ENCODE data around the gene EMCN.

EMCN gene

DNA sequence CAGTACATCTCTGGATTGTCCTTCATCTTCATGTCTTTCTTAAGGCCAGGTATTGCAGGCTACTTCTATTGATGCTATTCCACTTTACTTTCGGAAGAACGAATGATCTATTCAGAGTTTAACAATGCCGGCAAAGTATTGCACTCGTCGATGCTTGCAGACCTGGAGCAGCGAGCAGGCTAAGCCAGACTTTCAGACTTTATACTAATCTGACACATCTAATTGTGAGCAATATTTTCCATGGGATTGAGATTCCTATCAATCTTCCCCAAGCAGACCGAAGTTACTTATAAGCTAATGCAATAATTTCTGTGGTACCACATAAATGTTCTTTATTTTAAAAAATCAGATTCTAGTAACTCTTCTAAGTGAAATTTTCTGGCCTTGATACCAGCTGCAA lies 1.6 kb downstream of the EMCN start:
- H3K4me3 ChIP-seq (replicated peaks in 1 of 2; ENCODE audit: low read depth in 2 of 2, low read length in 2 of 2) = no peak overlapping the region
- TF ChIP-seq, protein P1, sequence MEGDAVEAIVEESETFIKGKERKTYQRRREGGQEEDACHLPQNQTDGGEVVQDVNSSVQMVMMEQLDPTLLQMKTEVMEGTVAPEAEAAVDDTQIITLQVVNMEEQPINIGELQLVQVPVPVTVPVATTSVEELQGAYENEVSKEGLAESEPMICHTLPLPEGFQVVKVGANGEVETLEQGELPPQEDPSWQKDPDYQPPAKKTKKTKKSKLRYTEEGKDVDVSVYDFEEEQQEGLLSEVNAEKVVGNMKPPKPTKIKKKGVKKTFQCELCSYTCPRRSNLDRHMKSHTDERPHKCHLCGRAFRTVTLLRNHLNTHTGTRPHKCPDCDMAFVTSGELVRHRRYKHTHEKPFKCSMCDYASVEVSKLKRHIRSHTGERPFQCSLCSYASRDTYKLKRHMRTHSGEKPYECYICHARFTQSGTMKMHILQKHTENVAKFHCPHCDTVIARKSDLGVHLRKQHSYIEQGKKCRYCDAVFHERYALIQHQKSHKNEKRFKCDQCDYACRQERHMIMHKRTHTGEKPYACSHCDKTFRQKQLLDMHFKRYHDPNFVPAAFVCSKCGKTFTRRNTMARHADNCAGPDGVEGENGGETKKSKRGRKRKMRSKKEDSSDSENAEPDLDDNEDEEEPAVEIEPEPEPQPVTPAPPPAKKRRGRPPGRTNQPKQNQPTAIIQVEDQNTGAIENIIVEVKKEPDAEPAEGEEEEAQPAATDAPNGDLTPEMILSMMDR (IDR thresholded peaks at IDR 0.05; ENCODE audit: low read depth, low read length) = no peak
- DNase-seq (ENCODE audit: low read depth in 2 of 2) = no peak

DNA sequence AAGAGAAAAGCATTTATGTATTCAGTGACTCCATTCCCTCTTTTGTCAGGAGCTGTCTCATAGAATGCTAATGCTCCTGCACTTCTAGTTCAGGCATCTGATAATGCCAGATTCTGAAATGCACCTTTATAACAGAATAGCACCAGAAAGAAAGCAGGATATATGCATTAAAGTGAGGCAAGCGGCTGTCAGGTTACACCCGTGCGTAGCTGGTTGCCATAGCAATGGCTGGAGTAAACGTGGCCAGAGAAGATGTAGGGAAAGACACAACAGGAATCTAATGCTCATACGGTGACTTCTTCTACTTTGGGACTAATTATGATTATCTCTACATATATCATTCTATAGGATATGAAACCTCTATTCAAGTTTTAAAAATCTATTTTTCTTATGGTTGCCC lies 5.9 kb downstream of the EMCN start:
- TF ChIP-seq, protein P1 (IDR thresholded peaks at IDR 0.05; ENCODE audit: low read depth, low read length) = no peak
- no peak overlapping the region for H3K4me3 ChIP-seq (replicated peaks in 1 of 2; ENCODE audit: low read depth in 2 of 2, low read length in 2 of 2)
- DNase-seq (ENCODE audit: low read depth in 2 of 2) = no peak

DNA sequence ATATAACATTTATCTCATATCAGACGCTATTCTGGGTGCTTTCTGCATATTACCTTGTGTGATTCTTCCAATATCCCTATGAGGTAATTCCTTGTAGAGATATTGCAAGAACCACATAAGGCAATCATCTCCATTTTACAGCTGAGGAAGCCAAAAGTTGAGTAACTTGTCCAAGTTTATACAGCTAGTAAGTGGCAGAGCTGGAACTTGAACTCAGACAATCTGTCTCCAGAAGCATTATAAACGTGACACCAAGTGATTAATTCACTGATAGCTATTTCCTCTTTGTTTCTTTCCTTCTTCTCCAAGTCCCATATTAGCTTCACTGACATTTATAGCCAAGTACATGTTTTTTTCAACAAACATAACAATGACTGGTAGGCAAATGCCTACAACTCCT lies 7.3 kb downstream of the EMCN start:
- DNase-seq (ENCODE audit: low read depth in 2 of 2) = peak; percentile 8
- no peak overlapping the region for H3K4me3 ChIP-seq (replicated peaks in 1 of 2; ENCODE audit: low read depth in 2 of 2, low read length in 2 of 2)
- TF ChIP-seq, protein P1 (IDR thresholded peaks at IDR 0.05; ENCODE audit: low read depth, low read length) = no peak

DNA sequence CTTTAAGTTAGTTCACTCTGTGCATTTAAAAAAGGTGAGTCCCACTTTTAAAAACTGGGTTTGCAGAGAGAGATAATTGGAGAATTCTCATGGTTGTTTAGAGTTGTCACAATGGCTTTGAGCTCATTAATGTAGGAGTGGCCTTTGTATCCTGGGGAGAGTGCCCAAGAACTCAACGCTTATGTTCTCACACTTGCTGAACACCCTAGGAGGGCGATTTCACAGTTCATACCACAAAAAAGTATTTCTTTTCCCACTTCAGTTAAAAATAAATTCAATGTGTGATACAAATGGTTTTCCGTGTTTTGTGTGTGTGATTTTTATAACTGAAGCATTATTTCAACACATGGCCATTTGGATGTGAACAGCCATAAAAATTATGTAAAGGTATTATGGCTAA lies 8.4 kb downstream of the EMCN start:
- DNase-seq (ENCODE audit: low read depth in 2 of 2) = no peak
- TF ChIP-seq, protein P1 (IDR thresholded peaks at IDR 0.05; ENCODE audit: low read depth, low read length) = no peak
- H3K4me3 ChIP-seq (replicated peaks in 1 of 2; ENCODE audit: low read depth in 2 of 2, low read length in 2 of 2) = no peak overlapping the region

DNA sequence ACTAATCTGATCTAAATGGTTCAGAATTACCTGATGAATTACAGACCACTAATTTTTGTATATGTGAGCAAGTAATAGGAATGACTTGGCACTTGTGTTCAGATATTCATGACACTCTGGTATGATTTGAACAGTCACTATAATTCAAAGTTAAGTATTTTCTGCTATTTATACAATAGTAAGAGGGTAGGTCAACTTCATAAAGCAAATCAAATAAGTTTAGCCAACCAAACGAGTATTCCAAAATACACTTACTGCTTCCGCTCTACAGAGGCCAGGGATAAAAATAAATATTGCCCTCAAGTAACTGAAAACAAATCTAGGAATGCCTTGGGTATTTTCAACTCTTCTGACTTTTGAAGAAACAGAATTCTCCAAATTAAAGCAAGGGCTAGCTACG lies 9.1 kb downstream of the EMCN start:
- no peak overlapping the region for H3K4me3 ChIP-seq (replicated peaks in 1 of 2; ENCODE audit: low read depth in 2 of 2, low read length in 2 of 2)
- DNase-seq (ENCODE audit: low read depth in 2 of 2) = no peak
- TF ChIP-seq, protein P1 (IDR thresholded peaks at IDR 0.05; ENCODE audit: low read depth, low read length) = no peak

DNA sequence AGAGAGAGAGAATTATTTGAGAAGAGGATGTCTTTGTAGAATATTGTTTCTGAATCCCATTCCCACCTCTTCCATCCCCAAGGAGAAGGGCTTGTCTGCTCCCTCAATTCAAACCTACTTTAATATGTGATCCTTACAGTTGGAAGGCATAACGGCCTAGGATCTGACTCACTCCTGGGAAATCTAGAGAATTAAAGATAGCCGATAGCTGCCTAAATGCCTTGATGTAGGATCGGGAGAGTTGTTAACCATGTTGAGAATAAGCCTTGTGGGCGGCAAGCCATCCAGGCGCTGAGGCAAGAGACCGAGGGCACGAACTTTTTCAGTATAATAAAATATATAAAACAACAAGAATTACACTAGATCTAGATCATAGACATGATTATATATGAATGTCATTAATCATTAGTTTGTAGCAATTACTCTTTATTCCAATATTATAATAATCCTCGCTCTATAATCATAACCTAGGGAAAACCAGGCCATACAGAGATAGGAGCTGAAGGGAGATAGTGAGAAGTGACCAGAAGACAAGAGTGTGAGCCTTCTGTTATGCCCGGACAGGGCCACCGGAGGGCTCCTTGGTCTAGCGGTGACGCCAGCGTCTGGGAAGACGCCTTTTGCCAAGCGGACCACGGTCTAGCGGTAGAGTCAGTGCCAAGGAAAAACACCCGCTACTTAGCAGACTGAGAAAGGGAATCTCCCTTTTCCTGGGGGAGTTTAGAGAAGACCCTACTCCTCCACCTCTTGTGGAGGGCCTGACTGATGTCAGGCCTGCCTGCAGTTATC lies 13.5 kb downstream of the EMCN start:
- DNase-seq (ENCODE audit: low read depth in 2 of 2) = no peak
- no peak overlapping the region for H3K4me3 ChIP-seq (replicated peaks in 1 of 2; ENCODE audit: low read depth in 2 of 2, low read length in 2 of 2)
- TF ChIP-seq, protein P1 (IDR thresholded peaks at IDR 0.05; ENCODE audit: low read depth, low read length) = no peak

DNA sequence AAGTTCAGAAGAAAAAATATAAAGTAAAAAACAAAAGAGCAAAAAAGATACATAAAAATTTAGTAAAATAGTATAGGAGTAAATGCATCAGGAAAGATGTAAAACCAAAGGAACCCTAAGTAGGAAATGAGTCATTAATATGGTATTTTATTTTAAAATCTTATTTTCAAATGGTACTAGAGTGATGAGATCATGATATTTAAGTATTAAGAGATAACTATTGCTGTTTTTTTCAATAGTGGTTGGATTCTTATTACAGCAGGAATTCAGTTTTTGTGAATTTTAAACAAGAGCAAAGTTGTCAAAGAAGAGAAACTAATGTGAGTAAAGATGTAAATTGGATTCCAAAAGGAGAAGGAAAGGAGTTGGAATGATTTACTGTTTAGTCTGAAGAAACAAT lies 20.0 kb downstream of the EMCN start:
- no peak overlapping the region for H3K4me3 ChIP-seq (replicated peaks in 1 of 2; ENCODE audit: low read depth in 2 of 2, low read length in 2 of 2)
- TF ChIP-seq, protein P1 (IDR thresholded peaks at IDR 0.05; ENCODE audit: low read depth, low read length) = no peak
- peak in 1 of 2 donors; percentile 24 for DNase-seq (ENCODE audit: low read depth in 2 of 2)

All from cardiac fibroblast (primary cell).